Jurkat, Clone E6-1 (cell line): ENCODE measurements around the gene LGR6.
A peak's percentile ranks its signal among the peaks of the same experiment; 100 is the strongest.
"Not testable (repeated sequence)": the region's sequence is repeated elsewhere in the genome, so short reads cannot be mapped to it uniquely, and the experiment has no call there.

ENCODE experiments used
- DNase-seq: peaks from one replicate; pipeline ENCODE4 v3.0.0-alpha.2; 2011; ENCODE audit warnings: low read depth, low spot score
- H3K4me3 ChIP-seq: 2 replicates; pipeline ENCODE4 v1.5.1; 2011; ENCODE audit warnings: mild to moderate bottlenecking, low read length, control low read depth, moderate library complexity

The LGR6 gene

GRCh38 chr1:202157945-202158344, 35.7 kb upstream of the LGR6 start:
- H3K4me3 ChIP-seq: peak overlapping the region; percentile 79; the same call in 1 of the 2 replicates
- DNase-seq: no peak

DNA sequence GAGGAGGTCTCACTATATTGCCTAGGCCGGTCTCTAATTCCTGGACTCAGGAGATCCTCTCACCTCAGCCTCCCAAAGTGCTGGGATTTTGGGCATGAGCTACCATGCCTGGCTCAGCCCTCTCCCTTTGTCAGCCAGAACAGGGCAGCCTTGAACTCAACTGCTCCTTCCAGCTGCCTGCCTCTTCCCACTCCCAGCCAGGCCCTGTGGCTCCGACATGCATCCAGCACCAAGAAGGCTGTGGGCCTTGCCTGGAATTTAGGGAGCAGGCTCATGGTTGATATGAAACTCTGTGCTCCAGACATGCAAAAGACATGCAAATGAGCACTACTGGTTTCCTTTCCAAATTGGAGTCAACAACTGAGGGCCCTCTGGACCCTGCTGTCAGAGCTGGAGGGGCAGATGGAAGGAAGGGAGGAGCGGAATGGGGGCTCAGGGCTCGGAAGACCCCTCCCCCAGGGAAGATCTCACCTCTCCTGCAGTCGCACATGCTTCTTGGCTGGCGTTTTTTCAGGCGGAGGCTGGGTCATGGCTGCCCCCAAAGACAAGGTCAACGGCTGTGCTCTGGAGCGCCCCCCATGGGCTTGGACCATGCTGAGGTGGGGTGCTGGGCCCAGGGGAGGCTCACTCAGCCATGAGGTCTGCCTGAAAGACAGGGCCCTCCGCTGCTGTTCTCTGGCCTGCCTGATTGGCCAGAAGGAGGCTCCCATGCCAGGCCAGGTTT, 34.6 kb upstream of the LGR6 start:
- peak overlapping the region; percentile 79 for H3K4me3 ChIP-seq
- no peak for DNase-seq

DNA sequence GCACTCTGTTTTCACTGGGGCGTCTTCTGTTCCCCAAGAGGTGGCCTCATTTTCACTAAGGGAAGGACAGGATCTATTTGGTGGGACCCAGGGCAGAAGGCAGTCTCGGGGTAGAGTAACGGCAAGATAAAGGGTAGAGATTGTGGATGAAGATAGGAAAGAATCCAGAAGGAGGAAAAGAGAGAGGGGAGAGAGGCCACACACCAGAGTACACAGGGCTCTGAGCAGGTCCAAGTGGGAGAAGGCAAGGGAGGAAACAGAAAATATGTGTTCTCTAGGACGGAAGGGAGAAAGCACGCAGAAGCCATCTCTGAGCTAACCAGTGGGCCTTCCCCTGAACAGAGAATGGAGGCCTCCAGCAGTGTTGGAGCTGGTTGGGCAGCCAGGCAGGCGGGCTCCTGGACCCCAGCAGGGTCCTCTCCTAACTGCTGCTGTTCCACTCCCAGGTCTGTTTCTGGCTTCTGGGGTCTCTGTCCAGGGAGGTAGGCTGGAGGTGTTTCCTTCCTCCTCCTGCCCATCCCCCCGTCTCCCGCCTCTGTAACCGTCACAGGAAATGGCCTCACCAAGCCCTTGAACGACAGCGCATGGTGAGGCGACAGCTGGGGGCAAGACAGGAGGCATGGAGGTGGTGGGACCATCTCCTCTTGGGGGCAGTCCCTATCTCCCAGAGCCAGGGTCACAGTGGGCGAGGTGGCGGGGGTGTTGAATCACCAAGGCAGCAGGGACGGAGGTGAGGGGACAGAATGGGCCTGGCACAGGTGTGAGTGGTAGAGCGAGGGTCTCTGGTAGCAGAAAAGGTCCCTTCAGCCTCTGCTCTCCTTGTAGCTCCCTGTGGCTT, 33.8 kb upstream of the LGR6 start:
- H3K4me3 ChIP-seq: peak overlapping the region; percentile 79
- DNase-seq: peak; percentile 76

DNA sequence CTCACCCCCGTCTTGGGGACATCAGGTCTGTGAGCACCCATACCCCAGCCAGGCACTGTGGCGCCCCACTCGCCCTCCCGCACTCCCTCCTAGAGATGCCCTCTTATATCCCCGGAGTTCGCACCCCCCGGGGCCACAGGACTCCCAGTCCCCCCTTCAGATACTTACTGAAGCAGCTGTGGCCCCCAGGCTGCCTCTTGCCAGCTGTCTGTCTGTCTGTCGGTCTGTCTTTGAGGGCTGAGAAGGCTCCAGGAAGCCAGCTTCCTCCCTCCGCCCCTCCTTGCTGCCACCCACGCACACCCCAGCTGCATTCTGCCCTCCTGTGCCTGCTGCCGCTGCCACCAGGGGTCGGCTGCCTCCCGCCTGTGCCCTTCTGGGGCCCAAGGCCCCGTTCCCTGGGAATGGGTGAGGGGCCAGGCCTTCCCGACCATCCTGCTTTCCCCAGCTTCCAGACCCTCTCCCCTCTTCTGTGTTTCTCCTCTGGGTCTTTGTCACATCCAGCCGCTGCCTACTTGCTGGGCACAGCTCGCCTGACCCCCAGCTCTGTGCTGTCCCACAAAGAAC, 33.1 kb upstream of the LGR6 start, which contains the start of gene PTPN7:
Gene PTPN7, minus strand, starts transcription at position 226 of the 564 bp plus-strand sequence. CDS start 1,200 bp downstream, outside the sequence.
- DNase-seq: peak; percentile 89

GRCh38 chr1:202161151-202162046, 32.2 kb upstream of the LGR6 start:
- H3K4me3 ChIP-seq: peak overlapping the region; percentile 79
- DNase-seq: no peak

More for the DNA sequence above, 33.1 kb upstream of the LGR6 start, which contains the start of gene PTPN7:
- peak within 1 kb of the TSS; percentile 79 for H3K4me3 ChIP-seq

DNA sequence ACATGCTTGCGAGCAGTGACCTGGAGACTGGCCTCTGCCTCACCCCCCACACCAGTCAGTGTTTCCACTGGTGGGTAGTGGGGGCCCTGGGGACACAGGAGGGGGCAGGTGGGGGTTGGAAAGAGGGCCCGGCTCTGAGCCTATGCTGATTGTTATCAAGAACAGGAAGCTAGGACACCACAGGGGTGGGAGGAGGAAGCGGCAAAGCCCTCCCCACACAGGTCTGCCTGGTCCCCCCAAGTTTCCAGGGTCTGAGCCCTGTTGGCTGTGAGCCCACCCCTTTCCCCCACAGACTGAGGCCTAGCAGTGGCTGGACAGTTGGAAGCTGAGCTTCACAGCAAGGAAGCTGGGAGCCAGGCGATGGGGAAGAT, 31.6 kb upstream of the LGR6 start:
- peak; percentile 77 for DNase-seq
- H3K4me3 ChIP-seq: peak overlapping the region; percentile 79

DNA sequence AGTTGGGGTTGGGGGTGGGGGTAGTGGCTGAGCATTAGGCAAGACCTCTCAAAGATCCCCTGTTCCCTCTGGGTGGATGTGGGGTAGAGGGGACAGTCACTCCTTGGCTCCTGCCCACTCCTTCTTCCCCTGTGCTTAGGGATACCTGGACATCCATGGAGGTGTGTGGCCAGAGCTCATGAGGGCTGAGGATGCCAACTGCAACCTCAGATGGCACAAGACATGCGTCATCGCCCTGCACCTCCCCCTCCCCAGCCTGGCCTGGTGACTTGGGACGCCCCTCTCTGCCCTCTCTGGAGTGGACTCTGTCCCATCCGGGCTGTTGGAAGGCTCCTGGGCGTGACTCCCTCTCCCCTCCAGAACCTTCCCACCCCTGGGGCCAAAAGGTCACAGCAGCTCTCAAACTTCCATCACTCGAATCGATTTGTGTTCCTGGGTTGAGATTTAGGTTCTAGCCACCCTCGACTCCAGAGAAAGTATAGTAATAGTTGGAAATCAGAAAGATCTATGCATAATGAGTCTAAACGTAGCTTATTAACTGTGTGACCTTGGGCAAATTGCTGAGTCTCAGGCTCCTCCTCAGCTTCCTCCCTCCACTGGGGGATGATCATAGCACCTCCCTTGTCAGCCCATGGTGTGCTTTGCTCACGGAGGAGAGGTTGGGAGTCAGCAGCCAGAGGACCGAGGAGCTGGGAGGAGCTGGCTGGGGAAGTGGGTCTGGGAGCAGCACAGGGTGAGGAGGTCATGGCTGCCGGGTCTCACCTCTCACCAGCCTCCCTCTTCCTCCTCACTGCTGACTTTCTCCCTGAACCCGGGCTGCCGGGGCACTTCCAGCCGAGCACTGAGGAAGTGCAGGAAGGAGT, 30.9 kb upstream of the LGR6 start:
- peak overlapping the region; percentile 79 for H3K4me3 ChIP-seq
- no peak for DNase-seq

DNA sequence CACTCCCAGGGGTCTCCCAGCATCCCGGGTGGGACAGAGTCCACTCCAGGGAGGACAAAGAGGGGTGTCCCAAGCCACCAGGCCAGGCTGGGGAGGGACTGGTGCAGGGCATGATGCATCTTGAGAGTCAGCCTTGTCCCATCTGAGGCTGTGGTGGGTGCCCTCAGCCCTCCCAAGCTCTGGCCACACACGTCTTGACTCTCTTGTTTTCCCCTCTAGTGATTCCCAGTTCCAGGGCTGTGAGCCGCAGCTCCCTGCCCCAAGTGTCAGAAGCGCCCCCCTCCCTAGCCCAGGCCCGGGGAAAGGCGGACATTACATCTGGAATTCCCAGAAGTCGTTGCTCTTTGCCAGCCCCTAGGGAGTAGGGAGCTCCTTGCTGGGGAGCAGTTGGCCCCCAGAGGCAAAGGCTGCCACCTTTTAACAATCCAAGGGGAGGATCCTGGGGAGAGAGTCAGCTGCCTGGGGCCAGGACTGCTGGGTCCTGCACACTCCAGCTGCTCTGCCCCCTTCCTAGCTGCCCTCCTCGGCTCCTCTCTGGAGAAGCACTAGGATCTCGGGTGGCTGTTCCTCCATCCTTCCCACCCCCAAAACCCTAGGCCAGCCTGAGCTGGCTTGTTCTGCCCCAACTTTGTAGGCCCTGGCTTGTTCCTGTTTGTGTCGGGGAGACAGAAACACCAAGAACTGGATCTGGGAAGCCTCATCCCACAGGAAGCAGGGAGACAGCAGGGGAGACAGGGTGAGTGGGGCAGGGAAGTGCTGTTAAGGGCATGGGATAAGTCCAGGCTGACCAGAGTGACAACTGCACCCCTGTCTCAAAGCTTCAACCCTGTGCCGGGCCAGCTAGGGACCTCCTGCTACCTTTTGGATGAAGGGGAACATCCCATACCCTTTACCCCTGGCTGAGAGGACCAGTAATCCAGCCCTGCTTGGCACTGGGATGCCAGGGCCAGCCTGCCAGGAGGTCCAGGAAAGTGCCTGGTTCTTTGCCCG, 30.0 kb upstream of the LGR6 start:
- peak overlapping the region; percentile 79 for H3K4me3 ChIP-seq
- no peak for DNase-seq

GRCh38 chr1:202164271-202165037, 29.1 kb upstream of the LGR6 start:
- peak overlapping the region; percentile 34 for H3K4me3 ChIP-seq
- peak; percentile 83 for DNase-seq

DNA sequence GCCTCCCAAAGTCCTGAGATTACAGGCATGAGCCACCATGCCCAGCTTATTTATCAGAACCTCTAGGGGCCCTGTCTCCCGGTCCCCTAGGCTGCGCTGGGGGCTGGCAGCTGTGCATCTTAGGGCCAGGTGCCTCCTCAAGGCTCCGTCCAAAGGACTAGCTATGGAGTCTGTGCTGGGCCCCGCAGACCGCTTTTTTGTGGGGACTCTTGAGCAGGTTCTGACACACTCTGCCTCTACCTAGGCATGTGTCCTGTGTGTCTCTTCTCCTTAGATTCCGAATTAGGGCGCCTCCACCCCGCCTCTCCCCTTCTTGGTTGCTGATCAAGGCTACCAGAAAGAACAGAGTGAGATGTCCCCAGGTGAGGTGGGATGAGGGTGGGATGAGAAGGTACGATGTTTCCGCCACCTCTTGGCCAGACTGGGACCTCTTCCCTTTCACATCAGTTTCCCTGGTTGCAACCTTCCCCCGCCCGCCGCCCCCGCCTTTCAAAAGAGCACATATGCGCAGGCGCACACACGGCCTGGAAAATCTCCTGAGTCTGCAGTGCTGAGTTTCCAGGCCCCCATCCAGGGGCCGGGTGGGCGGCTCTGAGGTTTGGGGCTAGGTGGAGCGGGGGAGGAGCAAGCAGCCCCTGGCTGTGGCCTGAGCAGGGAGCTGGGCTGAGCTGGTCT, 28.2 kb upstream of the LGR6 start:
- no peak for DNase-seq
- H3K4me3 ChIP-seq: peak overlapping the region; percentile 34

DNA sequence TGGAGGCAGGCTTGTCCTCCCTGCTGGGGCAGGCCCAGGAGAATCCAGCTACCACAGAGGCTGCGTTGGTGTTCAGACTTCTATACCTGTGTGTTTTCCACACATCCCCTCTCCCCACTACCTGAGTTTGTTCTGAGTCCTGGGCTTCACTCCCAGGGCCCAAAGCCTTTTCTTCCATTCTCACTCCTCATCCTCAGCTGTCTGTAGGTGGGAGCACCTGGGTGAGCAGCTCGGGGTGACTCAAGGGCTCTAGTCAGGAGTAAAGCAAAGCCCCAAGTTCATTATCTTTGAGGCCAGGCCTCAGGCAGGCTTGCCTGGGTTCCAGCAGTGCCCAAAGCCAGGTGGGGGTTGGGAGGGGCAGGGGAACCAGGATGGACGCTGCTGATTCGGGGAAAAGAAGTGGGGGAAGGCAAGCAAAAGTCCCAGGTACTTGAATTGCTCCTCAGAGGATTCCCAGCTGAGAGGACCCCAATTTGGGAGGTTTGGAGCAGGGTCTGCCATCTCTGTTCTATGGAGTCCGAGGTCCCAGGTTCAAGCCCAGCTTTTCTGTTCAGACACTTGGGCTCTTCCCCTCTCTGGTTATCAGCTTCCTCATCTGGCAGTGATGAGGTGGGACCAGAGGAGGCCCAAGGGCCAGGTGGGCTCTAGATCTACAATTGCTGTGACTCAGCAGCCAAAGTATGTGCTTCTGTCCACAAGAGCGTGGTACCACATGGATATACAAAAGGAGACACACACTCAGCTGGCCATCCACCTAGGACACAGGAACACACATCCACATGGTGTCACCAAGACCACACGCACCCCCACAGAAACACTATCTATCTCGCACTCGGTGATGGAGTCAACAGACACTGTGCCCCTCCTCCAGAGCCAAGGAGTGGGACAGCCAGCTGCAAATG, 27.4 kb upstream of the LGR6 start:
- DNase-seq: no peak
- no peak overlapping the region for H3K4me3 ChIP-seq

- DNase-seq, H3K4me3 ChIP-seq: not testable (repeated sequence)
Observed at GRCh38 chr1:202167054-202167453, 26.5 kb upstream of the LGR6 start.

DNA sequence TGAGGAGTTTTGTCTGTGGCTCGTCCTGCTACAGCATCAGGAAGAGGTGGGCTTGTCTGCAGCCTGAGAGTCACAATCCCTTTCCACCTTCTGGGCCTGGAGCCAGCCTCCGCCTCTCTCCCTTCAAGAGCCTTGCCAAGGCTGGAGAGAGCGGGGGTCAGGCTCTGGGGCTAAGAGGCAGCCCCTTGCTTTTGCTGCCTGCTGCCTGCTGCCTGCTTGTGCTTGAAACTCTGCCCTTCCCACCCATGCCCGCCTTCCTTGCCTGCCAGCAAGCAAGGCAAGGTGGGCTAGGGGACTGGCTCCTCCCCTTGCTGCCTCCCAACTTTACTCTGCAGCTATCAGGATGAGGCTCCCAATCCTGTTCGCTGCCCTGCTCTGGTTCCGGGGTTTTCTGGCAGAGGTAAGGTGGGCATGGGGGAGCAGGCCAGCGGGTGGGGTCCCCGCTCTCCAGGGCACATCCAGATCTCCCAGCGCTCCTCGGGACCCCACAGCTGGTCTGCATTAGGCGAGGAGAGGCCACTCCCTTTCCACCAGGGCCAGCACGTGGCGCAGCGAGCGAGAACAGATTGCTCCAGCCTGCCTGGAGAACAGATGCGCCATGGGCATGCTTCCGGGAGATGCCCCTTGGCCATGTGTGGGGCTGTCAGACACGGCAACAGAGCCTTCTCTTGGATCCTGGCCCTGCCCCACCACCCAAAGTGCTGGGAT, 25.7 kb upstream of the LGR6 start:
- DNase-seq: no peak
- no peak overlapping the region for H3K4me3 ChIP-seq

DNA sequence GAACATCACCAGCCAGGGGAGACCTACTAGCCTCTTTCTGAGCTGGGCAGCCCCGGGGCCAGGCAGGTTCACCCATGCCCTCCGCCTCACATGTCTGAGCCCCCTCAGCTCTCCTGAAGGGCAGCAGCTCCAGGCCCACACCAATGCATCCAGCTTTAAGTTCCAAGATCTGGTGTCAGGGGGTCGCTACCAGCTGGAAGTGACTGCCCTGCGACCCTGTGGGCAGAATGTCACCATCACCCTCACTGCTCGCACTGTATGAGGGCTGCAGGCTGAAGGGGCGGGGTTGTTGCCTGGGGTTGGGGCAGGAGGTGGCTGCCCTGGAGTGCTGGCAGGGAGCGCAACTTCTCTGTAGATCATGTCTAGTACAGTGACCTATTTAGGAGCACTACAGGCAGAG, 24.7 kb upstream of the LGR6 start:
- no peak overlapping the region for H3K4me3 ChIP-seq
- no peak for DNase-seq
